Globus pallidus (tissue), 1 donor: Measurements from ENCODE around the gene CST4.
"Not testable (repeated sequence)": the region's sequence is repeated elsewhere in the genome, so short reads cannot be mapped to it uniquely, and the experiment has no call there.

ENCODE experiments used
- DNase-seq: peaks from one replicate; pipeline ENCODE4 v3.0.0-alpha.2; 2015; ENCODE audit warnings: low spot score

The CST4 gene

GRCh38 chr20:23659989-23660837, 28.6 kb downstream of the CST4 start:
- DNase-seq: no peak

- DNase-seq: not testable (repeated sequence)
Observed at GRCh38 chr20:23659610-23659988, 29.2 kb downstream of the CST4 start.

GRCh38 chr20:23658989-23659609, 29.7 kb downstream of the CST4 start:
- DNase-seq: no peak

- no peak for DNase-seq
Observed at GRCh38 chr20:23658336-23658735, 30.5 kb downstream of the CST4 start.

GRCh38 chr20:23657202-23657601, 31.6 kb downstream of the CST4 start:
- no peak for DNase-seq

GRCh38 chr20:23656372-23656771, 32.5 kb downstream of the CST4 start:
- DNase-seq: no peak

GRCh38 chr20:23655491-23656211, 33.2 kb downstream of the CST4 start:
- DNase-seq: peak; percentile 84

- DNase-seq: no peak
Observed at GRCh38 chr20:23654717-23655116, 34.1 kb downstream of the CST4 start.

- no peak for DNase-seq
Observed at GRCh38 chr20:23654000-23654399, 34.8 kb downstream of the CST4 start.

- no peak for DNase-seq
Observed at GRCh38 chr20:23653400-23653938, 35.4 kb downstream of the CST4 start.

- no peak for DNase-seq
Observed at GRCh38 chr20:23652926-23653325, 35.9 kb downstream of the CST4 start.

- DNase-seq: no peak
Observed at GRCh38 chr20:23652371-23652770, 36.5 kb downstream of the CST4 start.

- DNase-seq: no peak
Observed at GRCh38 chr20:23651117-23651516, 37.7 kb downstream of the CST4 start.

- no peak for DNase-seq
Observed at GRCh38 chr20:23649830-23650417, 38.9 kb downstream of the CST4 start.

- no peak for DNase-seq
Observed at GRCh38 chr20:23649242-23649641, 39.6 kb downstream of the CST4 start.

- DNase-seq: no peak
Observed at GRCh38 chr20:23647346-23647745, 41.5 kb downstream of the CST4 start.

GRCh38 chr20:23646106-23646873, 42.5 kb downstream of the CST4 start:
- no peak for DNase-seq

GRCh38 chr20:23645575-23645974, 43.3 kb downstream of the CST4 start:
- no peak for DNase-seq

GRCh38 chr20:23644164-23644563, 44.7 kb downstream of the CST4 start:
- no peak for DNase-seq

GRCh38 chr20:23643659-23644058, 45.2 kb downstream of the CST4 start:
- DNase-seq: no peak

- DNase-seq: no peak
Observed at GRCh38 chr20:23641936-23642751, 46.7 kb downstream of the CST4 start.
